GM18507 (cell line): Measurements from ENCODE around the gene NPPC.
A peak's percentile ranks its signal among the peaks of the same experiment; 100 is the strongest.
"Not testable (repeated sequence)": the region's sequence is repeated elsewhere in the genome, so short reads cannot be mapped to it uniquely, and the experiment has no call there.

Source experiments
- DNase-seq: peaks from one replicate; pipeline ENCODE4 v3.0.0; 2011; ENCODE audit warnings: low read depth; ENCODE audit not compliant: insufficient read length; ENCODE audit errors: extremely low spot score
- FAIRE-seq: peaks from 2 replicates; lab custom pipeline; 2011; peaks lifted over from hg19 to GRCh38; lab: Jason Lieb, UNC

NPPC gene

GRCh38 chr2:231926180-231926741, at the start of gene NPPC:
NPPC (minus strand) TSS chr2:231926396; CDS start chr2:231926249, 147 bp downstream.
- DNase-seq (peak; percentile 49), FAIRE-seq (peak; percentile 42)

GRCh38 chr2:231975001-231975400, 48.8 kb upstream of the NPPC start:
- FAIRE-seq (no peak), DNase-seq (no peak)

GRCh38 chr2:231970461-231970860, 44.3 kb upstream of the NPPC start:
- DNase-seq = no peak
- FAIRE-seq = no peak

GRCh38 chr2:231968820-231969219, 42.6 kb upstream of the NPPC start:
- FAIRE-seq (no peak), DNase-seq (no peak)

- FAIRE-seq (no peak), DNase-seq (no peak)
These were observed 40.7 kb upstream of the NPPC start for GRCh38 chr2:231966886-231967285.

DNA sequence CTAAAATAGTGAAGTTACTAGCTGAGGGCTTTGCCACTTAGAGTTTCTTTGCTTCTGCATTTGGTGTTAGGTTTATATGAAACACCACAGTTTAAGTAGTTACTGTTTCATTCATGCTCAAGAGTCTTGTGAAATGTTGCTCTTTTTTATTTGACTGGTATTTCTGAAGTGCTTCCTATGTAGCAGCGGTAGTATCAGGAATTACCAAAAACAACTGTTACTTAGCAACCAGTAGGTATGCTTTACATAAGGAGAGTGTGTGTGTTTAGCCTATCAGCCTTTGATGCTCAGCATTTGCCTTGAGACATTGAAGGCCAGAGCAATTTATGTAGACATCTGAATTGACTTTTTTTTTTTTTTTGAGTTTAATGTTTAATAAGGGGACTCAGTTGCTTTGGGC, 38.9 kb upstream of the NPPC start:
- DNase-seq = no peak
- no peak for FAIRE-seq

- DNase-seq (peak; percentile 81), FAIRE-seq (peak; percentile 84)
These were observed 35.4 kb upstream of the NPPC start, which contains the start of gene DIS3L2 for GRCh38 chr2:231961349-231962166. DIS3L2 (plus strand) TSS chr2:231961713; CDS start chr2:232014928, 53,215 bp downstream.

DNA sequence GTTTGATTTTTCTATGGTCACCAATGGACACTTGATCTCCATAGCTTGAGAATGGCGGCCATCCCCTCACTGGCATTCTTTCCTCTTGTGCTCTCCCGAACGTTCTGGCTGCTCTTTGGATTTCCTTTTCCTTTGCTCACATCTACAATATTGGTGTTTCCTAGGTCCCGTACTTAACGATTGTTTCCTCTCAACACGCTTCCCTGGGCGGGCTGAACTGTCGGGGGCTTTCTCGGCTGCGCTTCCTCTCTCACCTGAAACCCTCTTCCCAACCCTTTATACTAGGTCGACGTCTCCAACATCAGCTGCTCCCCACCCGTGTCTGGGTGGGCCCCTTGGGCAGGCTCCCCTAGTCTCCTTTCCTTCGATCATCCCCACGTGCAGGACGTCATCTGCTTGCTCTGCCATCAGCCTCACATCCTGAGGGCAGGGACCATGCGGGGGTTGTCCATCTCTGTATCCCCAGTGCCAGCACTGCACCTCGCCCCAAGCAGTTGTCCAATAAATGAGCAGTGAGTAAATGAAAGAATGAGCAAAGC, 34.7 kb upstream of the NPPC start:
- FAIRE-seq (no peak), DNase-seq (no peak)

DNA sequence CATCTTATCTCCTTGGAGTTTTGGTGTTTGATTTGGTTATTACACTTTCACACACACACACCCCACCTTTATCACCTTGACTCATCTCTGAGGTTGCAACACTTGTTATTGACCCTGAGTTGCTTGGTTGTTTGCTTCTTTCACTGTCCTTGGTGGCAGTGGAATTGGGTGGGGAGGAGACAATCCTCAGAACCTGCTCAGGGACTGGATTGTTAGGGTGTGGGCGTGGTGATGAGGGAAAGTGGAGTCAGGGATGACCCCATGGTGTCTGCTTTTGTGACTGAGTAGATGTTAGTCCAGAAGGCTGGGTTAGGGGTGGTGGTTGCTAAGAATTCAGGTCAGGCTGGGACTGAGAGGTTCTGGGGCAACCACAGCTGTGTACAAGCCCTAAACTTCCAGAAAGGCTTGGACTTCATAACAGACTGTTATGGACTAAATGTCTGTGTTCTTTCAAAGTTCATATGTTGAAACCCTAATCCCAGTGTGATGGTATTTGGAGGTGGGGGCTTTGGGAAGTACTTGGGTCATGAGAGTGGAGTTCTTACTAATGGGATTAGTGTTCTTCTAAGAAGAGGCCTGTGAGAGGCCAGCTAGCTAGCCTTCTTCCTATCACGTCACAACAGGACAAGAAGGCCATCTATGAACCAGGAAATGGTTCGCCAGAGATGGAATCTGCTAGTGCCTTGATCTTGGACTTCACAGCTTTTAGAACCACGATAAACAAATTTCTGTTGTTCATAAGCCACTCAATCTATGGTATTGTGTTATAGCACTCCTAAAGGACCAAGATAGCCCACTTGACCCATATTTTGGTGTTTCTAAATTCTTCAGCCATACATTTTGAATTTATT, 31.9 kb upstream of the NPPC start:
- no peak for FAIRE-seq
- no peak for DNase-seq

GRCh38 chr2:231955758-231956472, 29.7 kb upstream of the NPPC start:
- FAIRE-seq (no peak), DNase-seq (no peak)

- no peak for FAIRE-seq
These were observed 25.3 kb upstream of the NPPC start for GRCh38 chr2:231951452-231952035.

GRCh38 chr2:231947694-231948093, 21.5 kb upstream of the NPPC start:
- no peak for FAIRE-seq

More at GRCh38 chr2:231951452-231952035, 25.3 kb upstream of the NPPC start:
- no peak for DNase-seq

GRCh38 chr2:231947112-231947511, 20.9 kb upstream of the NPPC start:
- DNase-seq, FAIRE-seq: not testable (repeated sequence)

More at GRCh38 chr2:231947694-231948093, 21.5 kb upstream of the NPPC start:
- DNase-seq = no peak

DNA sequence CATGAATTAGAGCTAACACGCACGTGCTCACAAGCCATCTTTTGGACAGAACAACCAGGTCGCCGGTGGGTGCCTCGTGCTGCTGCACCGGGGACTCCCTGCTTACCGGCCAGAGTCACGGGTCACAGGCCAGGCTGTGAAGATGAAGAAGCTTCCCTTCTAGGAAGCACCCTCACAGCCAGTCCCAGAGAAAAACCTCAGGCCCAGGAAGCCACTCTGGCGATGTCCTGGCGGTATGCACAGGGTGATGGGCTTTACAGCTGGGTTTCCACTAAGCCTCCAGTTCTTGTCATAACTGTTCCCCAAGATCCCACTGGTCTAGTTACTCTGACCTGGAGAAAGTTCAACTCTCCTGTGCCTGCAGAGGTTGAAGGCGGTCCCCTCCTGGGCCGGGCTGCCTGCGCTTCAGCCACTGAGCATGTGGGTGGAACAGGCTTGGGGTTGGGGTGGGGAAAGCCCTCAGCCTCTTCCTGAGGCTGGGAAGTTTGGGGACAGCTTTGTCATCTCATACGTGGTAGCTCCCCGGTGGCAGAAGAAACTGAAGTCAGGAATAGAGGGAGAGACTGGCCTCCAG, 20.1 kb upstream of the NPPC start:
- DNase-seq (no peak), FAIRE-seq (no peak)

- no peak for DNase-seq
- FAIRE-seq = no peak
These were observed 16.0 kb upstream of the NPPC start for GRCh38 chr2:231942180-231942579.

DNA sequence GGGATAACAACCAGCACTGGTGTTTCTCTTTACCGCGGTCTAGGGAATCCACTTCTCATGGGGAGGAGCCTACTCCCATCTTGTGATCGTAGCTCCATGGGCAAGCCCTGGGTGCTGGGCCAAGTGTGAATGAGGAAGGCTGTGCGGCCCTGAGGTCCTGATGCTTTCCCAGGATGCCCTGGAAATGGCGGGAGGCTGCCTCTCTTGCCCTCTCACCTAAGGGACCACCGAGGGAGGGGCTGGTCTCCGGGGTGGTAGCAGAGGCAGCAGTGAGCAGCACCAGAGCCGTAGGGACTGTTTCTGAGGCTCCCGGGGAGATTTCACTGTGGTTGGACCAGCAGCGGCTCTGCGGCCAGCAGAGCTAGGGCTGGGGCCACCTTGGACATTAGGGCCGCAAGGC, 15.5 kb upstream of the NPPC start:
- FAIRE-seq = no peak

GRCh38 chr2:231940795-231941194, 14.6 kb upstream of the NPPC start:
- no peak for FAIRE-seq

More for the DNA sequence above, 15.5 kb upstream of the NPPC start:
- no peak for DNase-seq

DNA sequence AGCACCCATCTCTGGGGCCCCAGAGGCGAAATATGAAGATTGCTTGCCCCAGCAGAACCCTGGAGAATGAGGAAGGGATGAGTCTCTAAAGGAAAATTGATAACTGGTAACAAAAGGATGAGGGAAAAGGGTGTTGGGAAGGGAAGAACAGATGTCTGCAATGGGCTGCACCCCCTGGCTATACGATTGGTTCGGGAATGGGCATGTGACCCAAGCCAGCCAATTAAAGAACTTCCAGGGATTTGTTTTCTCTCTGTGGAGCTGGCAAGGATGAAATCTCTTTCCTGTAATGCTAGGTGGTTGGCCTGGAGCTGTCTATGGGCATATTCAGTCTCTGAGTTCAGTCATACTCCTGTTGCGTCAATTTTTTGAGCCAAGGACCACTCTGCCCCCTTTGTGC, 12.8 kb upstream of the NPPC start:
- DNase-seq = no peak
- no peak for FAIRE-seq

More at GRCh38 chr2:231940795-231941194, 14.6 kb upstream of the NPPC start:
- no peak for DNase-seq
